HT-29 (cell line): ENCODE results near the gene IFI6. TPM values are rescaled to one million over a fixed set of nuclear protein-coding genes. Genes with fewer than 3 reads are reported as not detected.
"Not testable (repeated sequence)": the region's sequence is repeated elsewhere in the genome, so short reads cannot be mapped to it uniquely, and the experiment has no call there.

Experiments
- DNase-seq: peaks from one replicate; pipeline ENCODE4 v3.0.0-alpha.2; 2015; ENCODE audit warnings: low spot score
- small RNA-seq: library from RNA; depleted of rRNA; stranded (forward); fragments of <200 nt; gene quantifications from one replicate; pipeline ENCODE3, GENCODE V24; 2014
- total RNA-seq: library from RNA; depleted of rRNA; stranded (reverse); fragments of >200 nt; shearing (Covaris generic); gene quantifications from 2 replicates; pipeline ENCODE4 v1.2.3, GENCODE V29; 2014; rRNA removed

The IFI6 gene
- total RNA-seq, 1 experiment from 2014 or later, result 178 TPM

GRCh38 chr1:27628712-27629111 is 43.3 kb downstream of the IFI6 start:
- no peak for DNase-seq

GRCh38 chr1:27627733-27628132 is 44.3 kb downstream of the IFI6 start:
- not testable (repeated sequence) for DNase-seq

GRCh38 chr1:27627061-27627460 is 44.9 kb downstream of the IFI6 start:
- DNase-seq, result no peak

GRCh38 chr1:27626031-27626935 is 45.7 kb downstream of the IFI6 start:
- DNase-seq, result no peak

GRCh38 chr1:27624467-27625178 is 47.4 kb downstream of the IFI6 start:
- DNase-seq, result no peak

- no peak for DNase-seq
Measured at GRCh38 chr1:27623327-27624212, 48.4 kb downstream of the IFI6 start.

- DNase-seq, result no peak
Measured at GRCh38 chr1:27622828-27623227, 49.2 kb downstream of the IFI6 start.

- no peak for DNase-seq
Measured at GRCh38 chr1:27621051-27621920, 50.7 kb downstream of the IFI6 start.

GRCh38 chr1:27619782-27620438 is 52.1 kb downstream of the IFI6 start:
- not testable (repeated sequence) for DNase-seq

GRCh38 chr1:27618341-27619082 is 53.5 kb downstream of the IFI6 start:
- DNase-seq, result no peak

GRCh38 chr1:27617420-27617819 is 54.6 kb downstream of the IFI6 start:
- no peak for DNase-seq

- DNase-seq, result no peak
Measured at GRCh38 chr1:27616441-27616840, 55.6 kb downstream of the IFI6 start.

Small RNA genes lying within 50 kb of the gene (small RNA-seq; reads per million reads assigned to genes)
- gene AL031729.1 (not detected), gene RNU6-424P (not detected), gene RNU6-949P (not detected)

Other genes with a start within 250 kb of the IFI6 start
- gene WASF2, start 182.0 kb downstream of the IFI6 start, total RNA-seq, result 21.5 and 23.9 TPM in 2 replicates
- 12.2 and 20.4 TPM in 2 replicates for gene AHDC1, start 68.0 kb downstream of the IFI6 start, total RNA-seq
- gene FGR, start 37.0 kb downstream of the IFI6 start, total RNA-seq, result not detected in 2 replicates
- 7.4 and 7.5 TPM in 2 replicates for gene FAM76A, start 53.8 kb upstream of the IFI6 start, total RNA-seq
- 16.3 and 18.7 TPM in 2 replicates for gene STX12, start 101.0 kb upstream of the IFI6 start, total RNA-seq
- gene PPP1R8, start 158.6 kb upstream of the IFI6 start, total RNA-seq, result 58.5 and 70.1 TPM in 2 replicates
- 0.28 TPM in 1 of 2 replicates, not detected in the other for gene THEMIS2, start 200.4 kb upstream of the IFI6 start, total RNA-seq
- 53.5 and 57.5 TPM in 2 replicates for gene RPA2, start 242.4 kb upstream of the IFI6 start, total RNA-seq